Keratinocyte (primary cell): ENCODE results near the gene IGFN1.

ENCODE experiments used
- EZH2 ChIP-seq: IDR thresholded peaks from one replicate; pipeline ENCODE4 v1.6.1; 2012; ENCODE audit warnings: inconsistent platforms, mild to moderate bottlenecking, low read length, moderate library complexity
- TF ChIP-seq, protein P1 (sequence below), 3 experiments: IDR thresholded peaks in 1 of 3; conservative IDR thresholded peaks in 1 of 3; optimal IDR thresholded peaks in 1 of 3; 2 replicates in 2 of 3; 3 replicates in 1 of 3; pipeline versions ENCODE3 to v1.5.1; 2011; ENCODE audit warnings: low read length in 3 of 3, mild to moderate bottlenecking in 3 of 3, moderate library complexity in 2 of 3, control low read depth in 1 of 3, inconsistent platforms in 1 of 3; ENCODE audit not compliant: insufficient read depth in 2 of 3; ENCODE audit errors: extremely low read depth in 1 of 3

DNA sequence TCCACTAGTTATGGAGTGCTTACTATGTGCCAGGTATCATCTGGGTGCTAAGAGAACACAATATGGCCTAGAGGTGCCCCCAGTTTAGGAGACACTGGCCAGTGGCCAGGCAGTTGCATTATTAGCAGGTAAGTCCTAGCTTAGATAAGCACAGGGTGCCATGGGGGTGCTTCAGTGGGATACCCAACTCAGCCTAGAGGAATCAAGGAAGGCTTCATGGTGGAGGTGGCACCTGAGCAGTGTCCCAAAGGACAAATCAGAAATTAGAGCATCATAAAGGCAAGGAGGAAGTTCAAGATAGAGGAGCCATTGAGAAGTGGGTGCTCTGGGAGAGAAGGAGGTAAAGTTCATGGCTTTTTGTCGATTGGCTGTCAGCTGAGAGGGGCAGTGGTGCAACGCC lies 60.8 kb downstream of the IGFN1 start:
- no peak for TF ChIP-seq EZH2
- TF ChIP-seq, protein P1, sequence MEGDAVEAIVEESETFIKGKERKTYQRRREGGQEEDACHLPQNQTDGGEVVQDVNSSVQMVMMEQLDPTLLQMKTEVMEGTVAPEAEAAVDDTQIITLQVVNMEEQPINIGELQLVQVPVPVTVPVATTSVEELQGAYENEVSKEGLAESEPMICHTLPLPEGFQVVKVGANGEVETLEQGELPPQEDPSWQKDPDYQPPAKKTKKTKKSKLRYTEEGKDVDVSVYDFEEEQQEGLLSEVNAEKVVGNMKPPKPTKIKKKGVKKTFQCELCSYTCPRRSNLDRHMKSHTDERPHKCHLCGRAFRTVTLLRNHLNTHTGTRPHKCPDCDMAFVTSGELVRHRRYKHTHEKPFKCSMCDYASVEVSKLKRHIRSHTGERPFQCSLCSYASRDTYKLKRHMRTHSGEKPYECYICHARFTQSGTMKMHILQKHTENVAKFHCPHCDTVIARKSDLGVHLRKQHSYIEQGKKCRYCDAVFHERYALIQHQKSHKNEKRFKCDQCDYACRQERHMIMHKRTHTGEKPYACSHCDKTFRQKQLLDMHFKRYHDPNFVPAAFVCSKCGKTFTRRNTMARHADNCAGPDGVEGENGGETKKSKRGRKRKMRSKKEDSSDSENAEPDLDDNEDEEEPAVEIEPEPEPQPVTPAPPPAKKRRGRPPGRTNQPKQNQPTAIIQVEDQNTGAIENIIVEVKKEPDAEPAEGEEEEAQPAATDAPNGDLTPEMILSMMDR (optimal IDR thresholded peaks at IDR 0.05 in 1 of 3, IDR thresholded peaks at IDR 0.05 in 1 of 3, conservative IDR thresholded peaks at IDR 0.05 in 1 of 3; ENCODE audit: extremely low read depth in 1 of 3, insufficient read depth in 2 of 3, low read length in 3 of 3): no peak
